HG02763 (cell line): ENCODE data around the gene CCDC107.

Experiments used
- ATAC-seq: cut with Tn5 transposase; IDR thresholded peaks from one replicate; pipeline ENCODE4 v1.9.1; 2021; ENCODE audit warnings: mild to moderate bottlenecking, moderate library complexity; ENCODE audit not compliant: unreplicated experiment

Gene CCDC107

DNA sequence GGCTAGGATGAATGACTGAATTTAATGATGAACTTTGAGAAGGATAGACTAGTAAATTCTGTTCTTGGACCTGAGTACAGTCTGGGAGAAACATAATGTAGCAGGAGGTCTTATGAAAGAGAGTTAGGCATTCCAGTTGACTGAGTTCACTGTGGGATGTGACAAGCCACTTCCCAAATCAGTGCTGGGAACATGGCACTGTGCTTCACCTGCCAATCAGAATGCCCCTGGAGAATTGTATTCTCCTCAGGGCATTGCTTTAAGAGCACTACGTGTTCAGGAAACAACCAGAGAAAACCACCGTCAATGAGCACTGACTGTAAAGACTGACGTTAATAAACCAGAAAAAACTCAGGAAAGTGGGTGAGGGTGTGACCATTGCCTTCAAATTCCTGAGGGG, 1.2 kb downstream of the CCDC107 start:
- no peak for ATAC-seq

DNA sequence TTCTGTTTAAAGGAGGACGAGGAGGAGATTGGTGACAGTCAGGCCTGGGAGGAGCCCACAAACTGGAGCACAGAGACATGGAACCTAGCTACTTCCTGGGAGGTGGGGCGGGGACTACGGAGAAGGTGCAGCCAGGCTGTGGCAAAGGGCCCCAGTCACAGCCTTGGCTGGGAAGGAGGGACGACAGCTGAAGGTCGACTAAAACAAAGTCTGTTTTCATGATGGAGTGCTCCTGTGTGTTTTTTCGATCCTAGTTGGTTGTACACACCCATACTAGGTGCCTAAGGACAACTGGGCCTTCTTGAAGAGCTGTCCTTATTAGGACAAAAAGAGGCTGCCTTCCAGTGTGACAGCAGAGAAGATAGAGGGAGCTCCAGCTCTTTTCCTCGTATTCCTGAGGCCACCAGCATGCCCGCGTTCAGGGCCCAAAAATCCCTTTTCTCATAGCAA, 2.9 kb downstream of the CCDC107 start:
- ATAC-seq = no peak

DNA sequence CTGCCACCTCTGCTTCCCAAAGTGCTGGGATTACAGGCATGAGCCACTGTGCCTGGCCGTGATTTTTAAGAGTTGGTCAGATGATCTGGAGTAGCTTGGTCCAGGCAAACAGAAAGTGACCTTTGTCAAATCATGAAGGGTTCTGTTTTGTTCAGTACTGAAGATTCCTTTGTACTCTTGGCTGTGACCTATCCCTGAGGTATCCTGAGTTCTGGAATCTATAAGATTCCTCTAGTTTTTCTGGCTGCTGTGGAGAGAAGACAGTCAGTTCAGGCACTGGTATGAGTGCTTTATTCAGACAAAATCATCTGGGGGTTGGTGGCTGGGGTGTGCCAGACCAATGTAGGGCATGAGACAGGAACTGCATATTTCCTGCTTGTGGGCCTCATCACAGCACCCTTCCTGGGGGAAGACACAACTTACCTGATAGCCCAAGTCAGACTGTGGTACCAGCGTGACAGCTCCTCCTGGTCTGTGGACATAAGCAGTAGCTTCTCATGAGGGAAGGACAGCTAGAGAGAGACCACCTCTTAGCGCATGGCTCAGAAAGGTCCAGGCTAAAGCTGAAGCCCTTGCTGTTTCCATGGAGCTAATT, 3.8 kb downstream of the CCDC107 start:
- ATAC-seq = no peak

DNA sequence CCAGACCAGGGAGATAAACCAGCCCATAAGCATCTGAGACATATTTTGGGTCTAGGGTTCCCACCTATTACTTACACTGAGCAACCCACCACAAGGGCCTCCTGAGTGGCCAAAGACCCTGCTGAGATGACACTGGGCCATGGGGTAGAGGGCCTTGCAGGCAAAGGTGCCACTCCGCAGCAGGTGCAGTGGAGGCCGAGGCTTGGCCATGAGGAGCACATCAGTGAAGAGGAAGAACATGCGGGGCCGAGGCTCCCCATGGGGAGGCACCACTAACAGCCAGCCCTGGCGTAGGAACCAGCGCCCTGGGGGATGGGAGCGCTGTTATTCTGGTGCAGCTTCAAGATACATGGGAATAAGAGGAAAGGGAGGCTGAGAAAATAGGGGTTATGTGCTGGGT, 4.3 kb downstream of the CCDC107 start:
- ATAC-seq = no peak

DNA sequence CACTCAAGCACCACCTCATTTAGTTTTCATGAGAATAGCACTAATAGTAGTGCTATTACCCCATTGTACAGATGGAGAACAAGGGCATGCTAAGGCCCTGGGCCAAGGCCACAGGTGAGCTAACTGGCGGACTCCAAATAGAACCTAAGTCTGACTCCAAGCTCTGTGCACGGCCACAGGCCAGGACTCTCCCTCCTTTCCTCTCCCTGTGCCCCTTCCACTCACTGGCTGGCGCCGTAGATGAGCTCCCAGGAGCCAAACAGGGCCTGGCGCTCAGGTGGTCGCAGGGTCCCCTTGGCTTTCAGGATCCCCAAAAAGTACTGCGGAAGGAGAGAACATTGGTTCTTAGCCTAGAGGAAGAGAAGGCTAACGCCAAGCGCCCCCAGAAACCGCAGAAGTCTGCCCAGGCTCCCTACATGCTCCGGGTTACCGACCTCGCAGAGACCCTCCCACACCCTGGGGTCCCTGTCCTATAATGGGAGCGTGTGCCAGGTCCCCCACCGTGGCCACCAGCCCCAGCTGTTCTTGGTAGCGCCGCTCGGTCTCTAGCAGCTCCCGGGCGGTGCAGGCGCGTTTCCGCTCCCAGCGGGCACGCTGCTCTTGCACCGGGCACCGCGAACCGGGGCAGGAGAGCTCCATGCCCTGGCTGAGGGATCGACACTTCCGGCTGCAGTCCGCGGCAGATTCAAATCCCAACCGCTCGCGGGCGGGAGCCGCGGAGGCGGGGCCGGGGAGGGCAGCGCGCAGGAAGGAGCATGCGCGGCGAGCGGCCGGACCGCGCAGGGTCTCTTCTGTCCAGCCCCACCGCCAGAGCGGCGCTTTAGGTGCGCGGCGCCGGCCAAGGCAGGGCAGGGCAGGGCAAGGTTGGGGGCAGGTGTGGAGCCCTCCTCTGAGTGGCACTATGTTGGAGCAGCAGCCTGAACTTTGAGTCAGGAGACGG, 6.7 kb downstream of the CCDC107 start, which contains the start of gene ARHGEF39:
TSS of gene ARHGEF39 (minus strand) at position 665 of the 940 bp plus-strand sequence. CDS start at position 639, 26 bp downstream.
- peak; percentile 83 for ATAC-seq

DNA sequence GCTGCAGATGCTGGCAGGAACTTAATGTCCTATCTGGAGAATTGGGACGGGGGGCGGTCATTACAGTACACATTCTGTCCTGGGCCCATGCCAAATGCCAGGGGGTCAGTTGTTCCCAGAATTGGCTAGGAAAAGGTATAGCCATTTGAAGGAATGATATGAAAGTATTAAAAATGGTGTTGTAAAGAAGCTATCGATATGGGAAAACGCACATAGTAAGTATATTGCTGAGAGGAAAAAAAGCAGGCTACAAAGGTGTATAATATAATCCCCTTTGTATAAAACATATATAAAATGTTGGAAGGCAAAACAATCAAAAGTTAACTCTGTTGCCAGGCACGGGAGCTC, 7.4 kb downstream of the CCDC107 start:
- no peak for ATAC-seq

DNA sequence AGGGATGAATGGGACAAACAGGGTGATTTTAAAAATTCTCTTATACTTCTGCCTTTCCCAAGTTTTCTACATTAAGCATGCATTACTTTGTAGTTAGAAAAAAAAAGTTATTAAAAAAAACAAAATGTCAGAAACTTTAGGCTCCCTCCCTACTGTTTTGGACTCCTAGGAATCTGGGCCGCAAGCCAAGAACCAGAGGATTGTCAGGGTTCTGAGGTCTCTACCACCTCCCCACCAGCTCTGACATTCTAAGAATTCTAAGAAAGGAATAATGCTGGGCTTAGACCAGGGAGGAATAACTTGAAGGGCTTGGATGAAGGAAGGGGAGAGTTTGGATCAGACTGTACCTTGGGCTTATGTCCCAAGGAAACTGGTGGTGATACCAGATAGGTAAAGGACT, 8.0 kb downstream of the CCDC107 start:
- no peak for ATAC-seq

DNA sequence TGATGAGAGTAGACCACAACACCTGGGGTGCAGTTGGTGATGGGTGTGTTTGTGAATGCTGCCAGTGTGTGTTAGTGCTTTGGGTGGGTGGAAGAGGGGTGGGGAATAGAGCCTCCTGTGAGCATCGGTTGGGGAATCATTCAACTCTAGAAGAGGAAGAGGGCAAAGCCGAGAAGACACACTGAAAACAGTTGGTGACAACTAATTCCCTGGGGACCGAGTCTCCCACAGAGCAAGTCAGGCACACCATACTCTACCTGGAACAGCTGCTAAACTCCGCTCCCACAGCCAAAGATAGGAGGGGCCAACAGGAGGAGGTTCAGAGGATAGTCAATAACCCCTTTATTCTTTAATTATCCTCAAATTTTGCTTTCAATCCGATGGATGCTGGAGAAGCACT, 8.5 kb downstream of the CCDC107 start:
- no peak for ATAC-seq

DNA sequence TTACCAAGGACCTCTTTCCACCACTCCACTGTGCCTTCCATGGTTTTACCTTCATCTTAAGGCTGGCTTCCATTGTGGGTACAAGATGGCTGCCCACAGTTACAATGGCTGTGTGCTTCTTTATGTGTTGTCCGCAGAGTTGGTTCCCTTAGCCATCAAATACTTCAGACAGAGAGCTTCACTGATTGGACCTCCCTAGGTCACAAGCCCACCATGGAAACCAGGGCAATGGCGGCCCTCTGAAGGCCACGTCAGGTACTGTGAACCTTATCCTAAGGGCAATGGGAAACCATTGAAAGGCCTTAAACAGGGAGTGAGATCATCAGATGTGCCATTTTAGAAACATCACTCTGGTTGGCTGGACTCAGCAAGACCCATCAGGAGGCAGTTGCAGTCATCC, 9.8 kb downstream of the CCDC107 start:
- ATAC-seq = no peak

DNA sequence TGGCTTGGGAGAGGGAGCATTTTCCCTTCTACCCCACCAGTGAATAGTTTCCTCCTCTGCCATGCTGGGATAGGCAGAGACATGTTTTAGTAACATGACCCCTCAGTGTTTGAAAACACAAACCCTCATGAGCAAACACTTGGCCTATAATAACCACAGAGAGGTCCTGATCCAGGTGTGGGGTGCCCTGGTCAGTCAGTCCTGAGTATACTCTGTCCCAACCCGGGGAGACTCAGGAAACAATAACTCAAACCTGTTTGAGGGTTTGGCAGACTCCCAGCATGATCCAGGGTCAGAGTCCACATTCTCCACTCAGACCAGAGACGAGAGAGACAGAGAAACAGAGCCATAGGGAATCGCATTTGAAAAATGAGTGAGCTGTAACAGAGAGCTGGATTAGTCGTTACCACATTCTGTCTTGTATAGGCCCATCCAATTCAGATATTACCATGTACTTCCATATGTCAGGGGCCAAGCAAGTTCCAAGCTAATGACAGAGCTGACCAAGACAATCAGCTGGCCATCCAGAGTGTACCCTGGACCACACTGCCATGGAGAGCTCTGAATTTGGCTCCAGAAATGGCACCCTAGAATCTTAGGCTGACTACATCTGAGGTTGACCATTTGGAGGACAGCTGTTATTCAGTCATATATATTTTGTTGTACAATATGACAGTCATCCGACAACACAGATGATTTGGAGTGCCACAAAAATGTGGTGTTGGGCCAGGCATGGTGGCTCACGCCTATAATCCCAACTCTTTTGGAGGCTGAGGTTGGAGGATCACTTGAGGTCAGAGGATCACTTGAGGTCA, 11.4 kb downstream of the CCDC107 start:
- ATAC-seq = no peak

DNA sequence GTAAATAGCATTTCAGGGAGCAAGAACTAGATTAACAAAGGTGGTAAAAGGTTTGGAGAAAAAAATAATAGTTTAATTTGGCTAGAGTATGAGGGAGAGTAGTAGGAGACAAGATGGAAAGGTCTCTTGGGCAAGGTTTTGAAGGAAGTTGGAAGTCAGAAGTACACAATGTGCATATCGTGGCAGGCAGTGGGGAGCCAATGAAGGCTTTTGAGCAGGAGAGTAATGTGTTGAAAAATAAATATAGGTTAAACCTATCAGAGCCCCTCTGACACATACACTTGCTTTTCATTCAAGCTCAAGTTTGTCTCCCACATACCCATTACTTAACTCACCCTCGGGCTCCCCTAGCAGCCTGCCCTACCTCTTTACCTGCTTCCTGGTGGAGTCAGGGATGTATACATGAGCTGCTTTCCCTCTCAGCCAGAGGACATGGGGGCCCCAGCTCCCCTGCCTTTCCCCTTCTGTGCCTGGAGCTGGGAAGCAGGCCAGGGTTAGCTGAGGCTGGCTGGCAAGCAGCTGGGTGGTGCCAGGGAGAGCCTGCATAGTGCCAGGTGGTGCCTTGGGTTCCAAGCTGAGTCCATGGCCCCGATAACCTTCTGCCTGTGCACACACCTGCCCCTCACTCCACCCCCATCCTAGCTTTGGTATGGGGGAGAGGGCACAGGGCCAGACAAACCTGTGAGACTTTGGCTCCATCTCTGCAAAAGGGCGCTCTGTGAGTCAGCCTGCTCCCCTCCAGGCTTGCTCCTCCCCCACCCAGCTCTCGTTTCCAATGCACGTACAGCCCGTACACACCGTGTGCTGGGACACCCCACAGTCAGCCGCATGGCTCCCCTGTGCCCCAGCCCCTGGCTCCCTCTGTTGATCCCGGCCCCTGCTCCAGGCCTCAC, 15.3 kb downstream of the CCDC107 start, which contains the start of gene CA9:
TSS of gene CA9 (plus strand) at position 797 of the 893 bp plus-strand sequence. CDS start at position 829, 32 bp downstream.
- ATAC-seq = no peak

DNA sequence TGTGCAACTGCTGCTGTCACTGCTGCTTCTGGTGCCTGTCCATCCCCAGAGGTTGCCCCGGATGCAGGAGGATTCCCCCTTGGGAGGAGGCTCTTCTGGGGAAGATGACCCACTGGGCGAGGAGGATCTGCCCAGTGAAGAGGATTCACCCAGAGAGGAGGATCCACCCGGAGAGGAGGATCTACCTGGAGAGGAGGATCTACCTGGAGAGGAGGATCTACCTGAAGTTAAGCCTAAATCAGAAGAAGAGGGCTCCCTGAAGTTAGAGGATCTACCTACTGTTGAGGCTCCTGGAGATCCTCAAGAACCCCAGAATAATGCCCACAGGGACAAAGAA, 15.9 kb downstream of the CCDC107 start:
- no peak for ATAC-seq

DNA sequence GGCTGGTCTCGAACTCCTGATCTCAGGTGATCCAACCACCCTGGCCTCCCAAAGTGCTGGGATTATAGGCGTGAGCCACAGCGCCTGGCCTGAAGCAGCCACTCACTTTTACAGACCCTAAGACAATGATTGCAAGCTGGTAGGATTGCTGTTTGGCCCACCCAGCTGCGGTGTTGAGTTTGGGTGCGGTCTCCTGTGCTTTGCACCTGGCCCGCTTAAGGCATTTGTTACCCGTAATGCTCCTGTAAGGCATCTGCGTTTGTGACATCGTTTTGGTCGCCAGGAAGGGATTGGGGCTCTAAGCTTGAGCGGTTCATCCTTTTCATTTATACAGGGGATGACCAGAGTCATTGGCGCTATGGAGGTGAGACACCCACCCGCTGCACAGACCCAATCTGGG, 17.1 kb downstream of the CCDC107 start:
- no peak for ATAC-seq

DNA sequence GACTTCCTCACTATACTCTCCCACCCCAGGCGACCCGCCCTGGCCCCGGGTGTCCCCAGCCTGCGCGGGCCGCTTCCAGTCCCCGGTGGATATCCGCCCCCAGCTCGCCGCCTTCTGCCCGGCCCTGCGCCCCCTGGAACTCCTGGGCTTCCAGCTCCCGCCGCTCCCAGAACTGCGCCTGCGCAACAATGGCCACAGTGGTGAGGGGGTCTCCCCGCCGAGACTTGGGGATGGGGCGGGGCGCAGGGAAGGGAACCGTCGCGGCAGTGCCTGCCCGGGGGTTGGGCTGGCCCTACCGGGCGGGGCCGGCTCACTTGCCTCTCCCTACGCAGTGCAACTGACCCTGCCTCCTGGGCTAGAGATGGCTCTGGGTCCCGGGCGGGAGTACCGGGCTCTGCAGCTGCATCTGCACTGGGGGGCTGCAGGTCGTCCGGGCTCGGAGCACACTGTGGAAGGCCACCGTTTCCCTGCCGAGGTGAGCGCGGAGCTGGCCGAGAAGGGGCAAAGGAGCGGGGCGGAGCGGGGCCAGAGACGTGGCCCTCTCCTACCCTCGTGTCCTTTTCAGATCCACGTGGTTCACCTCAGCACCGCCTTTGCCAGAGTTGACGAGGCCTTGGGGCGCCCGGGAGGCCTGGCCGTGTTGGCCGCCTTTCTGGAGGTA, 17.8 kb downstream of the CCDC107 start:
- ATAC-seq = no peak

DNA sequence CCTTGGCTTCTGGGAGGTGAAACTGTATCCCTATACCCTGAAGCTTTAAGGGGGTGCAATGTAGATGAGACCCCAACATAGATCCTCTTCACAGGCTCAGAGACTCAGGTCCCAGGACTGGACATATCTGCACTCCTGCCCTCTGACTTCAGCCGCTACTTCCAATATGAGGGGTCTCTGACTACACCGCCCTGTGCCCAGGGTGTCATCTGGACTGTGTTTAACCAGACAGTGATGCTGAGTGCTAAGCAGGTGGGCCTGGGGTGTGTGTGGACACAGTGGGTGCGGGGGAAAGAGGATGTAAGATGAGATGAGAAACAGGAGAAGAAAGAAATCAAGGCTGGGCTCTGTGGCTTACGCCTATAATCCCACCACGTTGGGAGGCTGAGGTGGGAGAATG, 21.0 kb downstream of the CCDC107 start:
- ATAC-seq = no peak

DNA sequence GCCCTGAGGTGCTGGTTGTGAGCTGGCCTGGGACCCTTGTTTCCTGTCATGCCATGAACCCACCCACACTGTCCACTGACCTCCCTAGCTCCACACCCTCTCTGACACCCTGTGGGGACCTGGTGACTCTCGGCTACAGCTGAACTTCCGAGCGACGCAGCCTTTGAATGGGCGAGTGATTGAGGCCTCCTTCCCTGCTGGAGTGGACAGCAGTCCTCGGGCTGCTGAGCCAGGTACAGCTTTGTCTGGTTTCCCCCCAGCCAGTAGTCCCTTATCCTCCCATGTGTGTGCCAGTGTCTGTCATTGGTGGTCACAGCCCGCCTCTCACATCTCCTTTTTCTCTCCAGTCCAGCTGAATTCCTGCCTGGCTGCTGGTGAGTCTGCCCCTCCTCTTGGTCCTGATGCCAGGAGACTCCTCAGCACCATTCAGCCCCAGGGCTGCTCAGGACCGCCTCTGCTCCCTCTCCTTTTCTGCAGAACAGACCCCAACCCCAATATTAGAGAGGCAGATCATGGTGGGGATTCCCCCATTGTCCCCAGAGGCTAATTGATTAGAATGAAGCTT, 21.8 kb downstream of the CCDC107 start:
- no peak for ATAC-seq

DNA sequence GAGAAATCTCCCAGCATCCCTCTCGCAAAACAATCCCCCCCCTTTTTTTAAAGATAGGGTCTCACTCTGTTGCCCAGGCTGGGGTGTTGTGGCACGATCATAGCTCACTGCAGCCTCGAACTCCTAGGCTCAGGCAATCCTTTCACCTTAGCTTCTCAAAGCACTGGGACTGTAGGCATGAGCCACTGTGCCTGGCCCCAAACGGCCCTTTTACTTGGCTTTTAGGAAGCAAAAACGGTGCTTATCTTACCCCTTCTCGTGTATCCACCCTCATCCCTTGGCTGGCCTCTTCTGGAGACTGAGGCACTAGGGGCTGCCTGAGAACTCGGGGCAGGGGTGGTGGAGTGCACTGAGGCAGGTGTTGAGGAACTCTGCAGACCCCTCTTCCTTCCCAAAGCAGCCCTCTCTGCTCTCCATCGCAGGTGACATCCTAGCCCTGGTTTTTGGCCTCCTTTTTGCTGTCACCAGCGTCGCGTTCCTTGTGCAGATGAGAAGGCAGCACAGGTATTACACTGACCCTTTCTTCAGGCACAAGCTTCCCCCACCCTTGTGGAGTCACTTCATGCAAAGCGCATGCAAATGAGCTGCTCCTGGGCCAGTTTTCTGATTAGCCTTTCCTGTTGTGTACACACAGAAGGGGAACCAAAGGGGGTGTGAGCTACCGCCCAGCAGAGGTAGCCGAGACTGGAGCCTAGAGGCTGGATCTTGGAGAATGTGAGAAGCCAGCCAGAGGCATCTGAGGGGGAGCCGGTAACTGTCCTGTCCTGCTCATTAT, 22.4 kb downstream of the CCDC107 start:
- ATAC-seq = no peak

DNA sequence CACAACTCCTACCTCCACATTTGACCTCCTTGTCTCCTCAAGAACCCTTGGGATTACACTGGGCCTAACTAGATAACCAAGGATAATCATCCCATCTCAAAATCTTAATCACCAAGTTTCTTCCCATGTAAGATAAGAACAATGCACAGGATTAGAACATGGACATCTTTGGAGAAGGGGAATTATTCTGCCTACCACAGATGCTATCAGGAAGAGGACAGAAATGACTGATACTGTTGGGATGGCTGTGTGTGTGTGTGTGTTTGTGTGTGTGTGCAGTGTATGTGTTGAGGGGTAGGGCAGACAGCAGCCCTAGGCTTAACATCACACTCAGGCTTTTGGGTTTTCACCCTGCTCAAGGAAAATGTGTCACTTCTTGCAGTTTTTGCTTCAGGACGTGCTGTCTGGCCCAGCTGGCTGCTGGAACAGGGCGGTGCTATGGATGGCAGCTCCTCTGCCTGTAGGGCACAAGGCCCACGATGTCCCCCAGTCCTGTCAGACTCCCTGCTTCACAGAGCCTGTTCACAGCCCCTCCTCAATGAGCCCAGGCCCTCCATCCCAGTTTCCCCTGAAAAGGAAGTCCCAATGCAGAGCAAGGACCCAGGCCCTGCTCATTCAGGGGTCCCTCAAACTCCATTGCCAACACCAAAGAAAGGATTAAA, 23.4 kb downstream of the CCDC107 start:
- no peak for ATAC-seq
